ENCODE results near the gene FRMPD1.

DNA sequence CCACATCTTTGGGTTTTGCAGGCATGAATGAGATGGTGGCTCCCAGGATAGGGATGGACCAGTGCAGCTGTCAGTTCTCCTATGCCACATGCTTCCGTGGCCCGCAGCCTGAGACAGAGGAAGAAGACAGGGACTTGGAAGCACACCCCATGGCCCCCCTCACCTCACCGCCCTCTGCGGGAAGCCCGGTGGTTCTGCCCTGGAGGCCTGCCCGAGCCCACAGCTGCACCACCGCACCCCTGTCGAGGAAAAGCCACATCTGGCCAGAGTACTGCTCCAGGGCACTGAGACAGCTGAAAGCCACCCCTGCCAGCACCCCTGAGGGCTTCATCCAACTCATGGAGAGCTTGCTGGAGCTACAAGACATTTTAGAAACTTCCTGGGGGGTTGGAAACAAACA lies 95.2 kb downstream of the FRMPD1 start:
- TF ChIP-seq CTCF (IDR thresholded peaks at IDR 0.05; ENCODE audit: insufficient read depth, low read length) (no peak), POLR2AphosphoS5 (IDR thresholded peaks at IDR 0.05; ENCODE audit: low read depth) (no peak), GABPA (IDR thresholded peaks at IDR 0.05; ENCODE audit: low read depth) (no peak), SPI1 (IDR thresholded peaks at IDR 0.05; ENCODE audit: borderline replicate concordance, low read depth) (no peak)
- TF ChIP-seq, protein P1, sequence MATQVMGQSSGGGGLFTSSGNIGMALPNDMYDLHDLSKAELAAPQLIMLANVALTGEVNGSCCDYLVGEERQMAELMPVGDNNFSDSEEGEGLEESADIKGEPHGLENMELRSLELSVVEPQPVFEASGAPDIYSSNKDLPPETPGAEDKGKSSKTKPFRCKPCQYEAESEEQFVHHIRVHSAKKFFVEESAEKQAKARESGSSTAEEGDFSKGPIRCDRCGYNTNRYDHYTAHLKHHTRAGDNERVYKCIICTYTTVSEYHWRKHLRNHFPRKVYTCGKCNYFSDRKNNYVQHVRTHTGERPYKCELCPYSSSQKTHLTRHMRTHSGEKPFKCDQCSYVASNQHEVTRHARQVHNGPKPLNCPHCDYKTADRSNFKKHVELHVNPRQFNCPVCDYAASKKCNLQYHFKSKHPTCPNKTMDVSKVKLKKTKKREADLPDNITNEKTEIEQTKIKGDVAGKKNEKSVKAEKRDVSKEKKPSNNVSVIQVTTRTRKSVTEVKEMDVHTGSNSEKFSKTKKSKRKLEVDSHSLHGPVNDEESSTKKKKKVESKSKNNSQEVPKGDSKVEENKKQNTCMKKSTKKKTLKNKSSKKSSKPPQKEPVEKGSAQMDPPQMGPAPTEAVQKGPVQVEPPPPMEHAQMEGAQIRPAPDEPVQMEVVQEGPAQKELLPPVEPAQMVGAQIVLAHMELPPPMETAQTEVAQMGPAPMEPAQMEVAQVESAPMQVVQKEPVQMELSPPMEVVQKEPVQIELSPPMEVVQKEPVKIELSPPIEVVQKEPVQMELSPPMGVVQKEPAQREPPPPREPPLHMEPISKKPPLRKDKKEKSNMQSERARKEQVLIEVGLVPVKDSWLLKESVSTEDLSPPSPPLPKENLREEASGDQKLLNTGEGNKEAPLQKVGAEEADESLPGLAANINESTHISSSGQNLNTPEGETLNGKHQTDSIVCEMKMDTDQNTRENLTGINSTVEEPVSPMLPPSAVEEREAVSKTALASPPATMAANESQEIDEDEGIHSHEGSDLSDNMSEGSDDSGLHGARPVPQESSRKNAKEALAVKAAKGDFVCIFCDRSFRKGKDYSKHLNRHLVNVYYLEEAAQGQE (IDR thresholded peaks at IDR 0.05; ENCODE audit: insufficient replicate concordance, low read depth): no peak

All from HL-60 (cell line).